ENCODE data around the gene APLP2.
"Not testable (repeated sequence)": the region's sequence is repeated elsewhere in the genome, so short reads cannot be mapped to it uniquely, and the experiment has no call there.

APLP2 gene

GRCh38 chr11:130178441-130179339 lies 109.0 kb downstream of the APLP2 start:
- no peak for DNase-seq

DNA sequence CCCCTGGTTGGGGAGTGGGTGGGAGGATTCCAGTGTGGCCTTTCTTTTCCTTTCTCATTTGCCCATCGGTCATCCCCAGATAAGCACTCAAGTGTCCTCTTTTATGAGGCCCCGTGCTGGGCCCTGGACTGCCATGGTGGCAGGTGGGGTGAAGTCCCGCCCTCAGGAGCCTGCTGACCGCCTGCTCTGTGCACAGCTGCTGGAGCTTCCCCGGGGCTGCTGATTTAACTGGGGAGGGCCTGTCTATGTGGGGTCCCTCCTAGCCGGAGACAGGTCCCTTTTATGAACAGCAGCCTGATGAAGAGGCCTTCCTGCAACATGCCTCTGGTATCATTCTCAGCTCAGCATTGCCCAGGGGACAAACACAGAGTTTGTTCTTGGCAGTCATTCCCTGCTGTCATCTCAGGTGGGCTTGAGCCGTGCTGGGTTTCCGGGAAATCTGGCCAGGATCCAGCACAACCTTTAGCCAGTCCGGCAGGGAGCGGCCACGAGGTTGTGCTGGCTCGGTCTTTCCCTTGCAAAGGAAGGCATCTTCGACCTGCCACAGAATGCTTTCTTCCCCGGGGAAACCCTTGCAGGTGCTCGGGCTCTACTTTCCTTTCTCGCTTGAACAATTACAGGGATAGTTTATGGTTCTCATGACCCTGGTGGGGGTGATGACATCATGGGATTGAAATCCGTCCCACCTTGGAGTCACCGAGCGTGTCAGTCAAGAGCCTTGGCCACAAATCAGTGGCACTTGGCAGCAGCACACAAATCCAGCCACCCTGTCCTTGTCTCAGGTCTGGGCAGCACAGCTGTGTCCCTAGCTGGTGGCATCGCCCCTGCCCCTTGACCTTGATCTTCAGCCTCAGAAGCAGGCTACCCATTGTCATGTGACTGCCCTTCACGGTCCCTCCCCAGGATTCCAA lies 110.0 kb downstream of the APLP2 start:
- no peak for DNase-seq

- no peak for DNase-seq
Observed at GRCh38 chr11:130180491-130180890, 110.8 kb downstream of the APLP2 start.

- no peak for DNase-seq
Observed at GRCh38 chr11:130180896-130181294, 111.2 kb downstream of the APLP2 start.

DNA sequence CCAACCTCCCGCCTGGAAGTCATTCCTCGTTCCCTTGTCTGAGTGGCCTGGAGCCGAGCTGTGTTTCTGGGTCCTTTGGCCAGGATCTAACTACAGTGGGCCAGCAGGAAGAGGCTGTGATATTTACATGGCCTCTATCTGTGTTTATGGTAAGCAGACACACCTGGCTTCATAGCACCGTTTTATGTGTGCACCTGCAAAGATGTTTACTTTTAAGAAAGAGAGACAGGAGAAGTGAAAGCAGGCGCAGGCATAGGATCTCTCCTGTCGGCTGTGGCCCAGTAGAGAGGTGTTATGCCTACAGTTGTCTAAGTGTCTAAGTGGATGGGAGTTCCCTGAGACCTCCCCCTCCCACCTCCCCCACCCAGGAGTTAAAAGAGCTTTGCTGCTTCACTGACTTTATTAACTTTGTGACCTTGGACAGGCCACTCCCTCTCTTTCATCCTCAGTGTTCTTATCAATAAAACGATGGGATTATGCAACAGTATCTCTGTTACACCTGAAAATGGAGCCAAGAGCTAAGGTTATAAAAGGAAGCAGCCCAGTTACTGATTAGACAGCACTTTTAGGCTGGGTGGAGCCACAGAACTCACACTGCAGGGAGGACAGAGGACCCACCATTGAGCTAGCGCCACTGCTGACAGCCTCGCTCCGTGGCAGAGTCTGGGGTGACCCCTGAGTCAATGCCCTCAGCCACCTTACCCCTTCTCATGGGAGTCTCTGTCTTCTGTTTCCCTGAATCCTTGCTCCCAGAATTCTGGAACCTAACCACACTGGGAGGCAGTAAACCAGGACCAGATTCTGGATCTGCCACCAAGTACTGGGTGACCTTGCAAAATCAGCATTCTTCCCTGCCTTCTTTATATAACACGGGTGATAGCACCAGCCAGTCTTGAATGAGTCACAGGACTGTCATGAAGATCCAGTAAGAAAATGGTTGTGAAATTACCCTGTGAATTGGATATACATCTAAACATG lies 111.9 kb downstream of the APLP2 start:
- DNase-seq, result no peak

GRCh38 chr11:130183878-130184610 lies 114.3 kb downstream of the APLP2 start:
- no peak for DNase-seq

DNA sequence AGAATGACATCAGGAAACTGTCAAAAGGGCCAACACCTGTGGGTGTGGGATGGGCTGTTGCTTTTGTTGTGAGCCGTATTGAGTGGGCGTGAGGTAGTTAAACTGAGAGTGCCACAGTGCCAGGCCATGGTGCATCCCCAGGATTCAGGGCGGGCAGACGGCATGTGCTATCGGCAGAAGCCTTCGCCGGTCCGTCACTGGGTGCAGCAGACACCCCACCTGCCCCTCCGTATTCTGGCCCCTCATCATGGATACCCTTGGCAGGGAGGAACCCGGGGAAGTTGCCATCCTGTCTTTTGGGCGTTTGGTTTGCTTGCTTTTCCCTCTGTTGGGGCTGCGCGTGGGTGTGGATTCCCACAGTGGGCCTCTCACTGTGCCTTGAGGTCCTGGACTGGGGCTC lies 117.4 kb downstream of the APLP2 start:
- no peak for DNase-seq

- DNase-seq, result no peak
Observed at GRCh38 chr11:130188047-130188446, 118.4 kb downstream of the APLP2 start.

DNA sequence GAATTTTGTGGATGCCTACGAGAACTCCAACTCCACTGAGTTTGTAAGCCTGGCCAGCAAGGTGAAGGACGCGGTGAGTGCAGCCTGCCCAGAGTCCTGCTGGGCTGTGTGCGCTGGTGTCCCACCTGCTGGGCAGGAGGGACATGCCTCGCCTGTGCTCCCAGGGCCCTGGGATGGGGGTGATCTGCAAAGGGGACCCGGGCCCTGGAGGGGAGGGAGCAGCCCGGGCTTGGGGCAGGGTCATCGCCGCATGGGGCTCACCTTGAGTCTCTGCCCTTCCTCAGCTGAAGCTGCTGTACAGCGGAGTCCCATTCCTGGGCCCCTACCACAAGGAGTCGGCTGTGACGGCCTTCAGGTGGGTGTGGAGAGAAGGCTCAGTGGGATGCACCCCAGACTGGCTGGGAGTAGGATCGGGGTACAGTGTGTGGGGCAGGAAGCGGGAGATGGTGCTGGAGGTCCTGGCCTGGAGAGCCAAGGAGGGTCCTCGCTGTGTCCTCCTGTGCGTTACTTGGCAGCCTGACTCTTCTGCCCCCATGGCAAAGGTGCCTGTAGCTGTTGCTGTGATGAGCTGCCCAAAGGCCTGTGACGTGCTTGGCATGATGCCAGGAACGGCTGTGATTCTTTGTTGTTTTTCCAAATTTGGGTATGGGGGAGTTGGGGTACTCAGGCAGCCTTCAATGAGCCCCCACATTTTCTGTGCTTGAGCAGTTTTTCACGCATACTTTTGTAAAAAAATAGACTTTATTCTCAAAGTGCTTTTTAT lies 119.1 kb downstream of the APLP2 start:
- DNase-seq, result no peak

GRCh38 chr11:130189492-130190210 lies 120.0 kb downstream of the APLP2 start:
- DNase-seq, result no peak

- DNase-seq, result no peak
Observed at GRCh38 chr11:130190371-130190881, 120.7 kb downstream of the APLP2 start.

- no peak for DNase-seq
Observed at GRCh38 chr11:130191896-130192295, 122.2 kb downstream of the APLP2 start.

GRCh38 chr11:130192845-130193267 lies 123.2 kb downstream of the APLP2 start:
- DNase-seq, result no peak

DNA sequence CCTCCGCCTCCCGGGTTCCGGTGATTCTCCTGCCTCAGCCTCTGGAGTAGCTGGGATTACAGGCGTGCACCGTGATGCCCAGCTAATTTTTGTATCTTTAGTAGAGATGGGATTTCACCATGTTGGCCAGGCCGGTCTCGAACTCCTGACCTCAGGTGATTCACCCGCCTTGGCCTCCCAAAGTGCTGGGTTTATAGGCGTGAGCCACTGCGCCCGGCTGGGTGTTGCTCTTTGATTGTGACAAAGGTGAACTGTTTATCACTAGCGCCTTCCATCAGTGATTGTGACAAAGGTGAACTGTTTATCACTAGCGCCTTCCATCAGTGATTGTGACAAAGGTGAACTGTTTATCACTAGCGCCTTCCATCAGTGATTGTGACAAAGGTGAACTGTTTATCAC lies 123.9 kb downstream of the APLP2 start:
- DNase-seq, result not testable (repeated sequence)

All from activated CD4-positive, alpha-beta T cell treated with anti-CD3 and anti-CD28 coated beads, Interleukin-2, amount 50 U/mL, for 48 hours (primary cell).